SK-N-MC (cell line): ENCODE measurements around the gene MAP3K7CL.

Experiments used
- EZH2 ChIP-seq: fragments of 200-600 bp; sonication (generic); IDR thresholded peaks from one replicate; pipeline ENCODE4 v1.6.1; 2017; ENCODE audit warnings: antibody characterized with exemption
- POLR2AphosphoS5 ChIP-seq: IDR thresholded peaks from 2 replicates; pipeline ENCODE4 v1.6.1; 2012; ENCODE audit warnings: mild to moderate bottlenecking, low read depth, low read length, borderline replicate concordance

- no peak for TF ChIP-seq POLR2AphosphoS5
- TF ChIP-seq EZH2: no peak
These were observed 45.2 kb upstream of the MAP3K7CL start for GRCh38 chr21:29085106-29085752.
